ENCODE data around the gene ZAR1L.

The ZAR1L gene

GRCh38 chr13:32300406-32300805 is 14.8 kb downstream of the ZAR1L start:
- FAIRE-seq: no peak

GRCh38 chr13:32299893-32300292 is 15.3 kb downstream of the ZAR1L start:
- no peak for FAIRE-seq

- no peak for FAIRE-seq
Observed at GRCh38 chr13:32298695-32299094, 16.5 kb downstream of the ZAR1L start.

GRCh38 chr13:32297206-32297605 is 18.0 kb downstream of the ZAR1L start:
- FAIRE-seq: no peak

- FAIRE-seq: no peak
Observed at GRCh38 chr13:32285633-32285965, 29.6 kb downstream of the ZAR1L start.

- FAIRE-seq: no peak
Observed at GRCh38 chr13:32284927-32285632, 30.1 kb downstream of the ZAR1L start.

GRCh38 chr13:32282096-32282711 is 33.0 kb downstream of the ZAR1L start:
- no peak for FAIRE-seq

GRCh38 chr13:32281096-32281495 is 34.1 kb downstream of the ZAR1L start:
- FAIRE-seq: no peak

- FAIRE-seq: no peak
Observed at GRCh38 chr13:32278426-32278825, 36.7 kb downstream of the ZAR1L start.

- no peak for FAIRE-seq
Observed at GRCh38 chr13:32277839-32278238, 37.3 kb downstream of the ZAR1L start.

GRCh38 chr13:32272021-32272683 is 43.0 kb downstream of the ZAR1L start:
- FAIRE-seq: no peak

- no peak for FAIRE-seq
Observed at GRCh38 chr13:32267836-32268439, 47.2 kb downstream of the ZAR1L start.

- no peak for FAIRE-seq
Observed at GRCh38 chr13:32266130-32266529, 49.0 kb downstream of the ZAR1L start.

GRCh38 chr13:32265726-32266125 is 49.4 kb downstream of the ZAR1L start:
- no peak for FAIRE-seq

GRCh38 chr13:32264407-32264806 is 50.8 kb downstream of the ZAR1L start:
- FAIRE-seq: no peak

- FAIRE-seq: no peak
Observed at GRCh38 chr13:32262619-32263018, 52.5 kb downstream of the ZAR1L start.

- no peak for FAIRE-seq
Observed at GRCh38 chr13:32262165-32262564, 53.0 kb downstream of the ZAR1L start.

- no peak for FAIRE-seq
Observed at GRCh38 chr13:32261567-32261966, 53.6 kb downstream of the ZAR1L start.

GRCh38 chr13:32259116-32259515 is 56.0 kb downstream of the ZAR1L start:
- FAIRE-seq: no peak

- FAIRE-seq: no peak
Observed at GRCh38 chr13:32257649-32258048, 57.5 kb downstream of the ZAR1L start.

GRCh38 chr13:32256243-32256642 is 58.9 kb downstream of the ZAR1L start:
- no peak for FAIRE-seq

GRCh38 chr13:32255724-32256109 is 59.4 kb downstream of the ZAR1L start:
- no peak for FAIRE-seq

GRCh38 chr13:32254916-32255723 is 60.0 kb downstream of the ZAR1L start:
- no peak for FAIRE-seq
